HEK293 (cell line): ENCODE results near the gene PCP2.

ENCODE experiments used
- BCL11A ChIP-seq: fragments of 450-650 bp; formaldehyde crosslinking; IDR thresholded peaks from 2 replicates; pipeline ENCODE4 v1.5.1; 2016; ENCODE audit warnings: low read depth, missing biosample characterization, missing genetic modification characterization
- REPIN1 ChIP-seq: fragments of 450-650 bp; formaldehyde crosslinking; IDR thresholded peaks from 2 replicates; pipeline ENCODE4 v1.5.1; 2017; ENCODE audit warnings: missing biosample characterization, missing genetic modification characterization, low read depth
- ZBTB21 ChIP-seq: fragments of 450-650 bp; formaldehyde crosslinking; IDR thresholded peaks from 2 replicates; pipeline ENCODE4 v1.5.1; 2017; ENCODE audit warnings: missing biosample characterization, missing genetic modification characterization
- ZNF639 ChIP-seq: fragments of 450-650 bp; formaldehyde crosslinking; IDR thresholded peaks from 2 replicates; pipeline ENCODE4 v1.5.1; 2016; ENCODE audit warnings: missing biosample characterization, missing genetic modification characterization
- TF ChIP-seq, protein P1 (sequence below): fragments of 450-650 bp; formaldehyde crosslinking; IDR thresholded peaks from 2 replicates; pipeline ENCODE4 v1.5.1; 2016; ENCODE audit warnings: missing biosample characterization, missing genetic modification characterization

- no peak for TF ChIP-seq BCL11A (tag by site-specific recombination)
- TF ChIP-seq ZNF639 (tag by site-specific recombination): no peak
- no peak for TF ChIP-seq REPIN1 (tag by site-specific recombination)
- TF ChIP-seq, protein P1, sequence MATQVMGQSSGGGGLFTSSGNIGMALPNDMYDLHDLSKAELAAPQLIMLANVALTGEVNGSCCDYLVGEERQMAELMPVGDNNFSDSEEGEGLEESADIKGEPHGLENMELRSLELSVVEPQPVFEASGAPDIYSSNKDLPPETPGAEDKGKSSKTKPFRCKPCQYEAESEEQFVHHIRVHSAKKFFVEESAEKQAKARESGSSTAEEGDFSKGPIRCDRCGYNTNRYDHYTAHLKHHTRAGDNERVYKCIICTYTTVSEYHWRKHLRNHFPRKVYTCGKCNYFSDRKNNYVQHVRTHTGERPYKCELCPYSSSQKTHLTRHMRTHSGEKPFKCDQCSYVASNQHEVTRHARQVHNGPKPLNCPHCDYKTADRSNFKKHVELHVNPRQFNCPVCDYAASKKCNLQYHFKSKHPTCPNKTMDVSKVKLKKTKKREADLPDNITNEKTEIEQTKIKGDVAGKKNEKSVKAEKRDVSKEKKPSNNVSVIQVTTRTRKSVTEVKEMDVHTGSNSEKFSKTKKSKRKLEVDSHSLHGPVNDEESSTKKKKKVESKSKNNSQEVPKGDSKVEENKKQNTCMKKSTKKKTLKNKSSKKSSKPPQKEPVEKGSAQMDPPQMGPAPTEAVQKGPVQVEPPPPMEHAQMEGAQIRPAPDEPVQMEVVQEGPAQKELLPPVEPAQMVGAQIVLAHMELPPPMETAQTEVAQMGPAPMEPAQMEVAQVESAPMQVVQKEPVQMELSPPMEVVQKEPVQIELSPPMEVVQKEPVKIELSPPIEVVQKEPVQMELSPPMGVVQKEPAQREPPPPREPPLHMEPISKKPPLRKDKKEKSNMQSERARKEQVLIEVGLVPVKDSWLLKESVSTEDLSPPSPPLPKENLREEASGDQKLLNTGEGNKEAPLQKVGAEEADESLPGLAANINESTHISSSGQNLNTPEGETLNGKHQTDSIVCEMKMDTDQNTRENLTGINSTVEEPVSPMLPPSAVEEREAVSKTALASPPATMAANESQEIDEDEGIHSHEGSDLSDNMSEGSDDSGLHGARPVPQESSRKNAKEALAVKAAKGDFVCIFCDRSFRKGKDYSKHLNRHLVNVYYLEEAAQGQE: no peak
- TF ChIP-seq ZBTB21 (tag by site-specific recombination): no peak
These were observed 9.6 kb downstream of the PCP2 start for GRCh38 chr19:7623725-7624603.
